Measurements from ENCODE around the gene CCDC34.

Gene CCDC34

GRCh38 chr11:27356624-27357222 lies 6.3 kb downstream of the CCDC34 start:
- TF ChIP-seq SPI1 (IDR thresholded peaks at IDR 0.05; ENCODE audit: borderline replicate concordance, low read depth) = no peak
- no peak for TF ChIP-seq POLR2AphosphoS5 (IDR thresholded peaks at IDR 0.05; ENCODE audit: low read depth)
- no peak for TF ChIP-seq CTCF (IDR thresholded peaks at IDR 0.05; ENCODE audit: insufficient read depth, low read length)
- TF ChIP-seq REST (IDR thresholded peaks at IDR 0.05; ENCODE audit: insufficient replicate concordance, low read depth) = no peak
- TF ChIP-seq GABPA (IDR thresholded peaks at IDR 0.05; ENCODE audit: low read depth) = no peak
- Histone ChIP-seq H3K4me3 (replicated peaks; ENCODE audit: insufficient read depth, low read length) (no peak overlapping the region), H3K27me3 (ENCODE audit: insufficient read depth, poor library complexity, severe bottlenecking) (no peaks in the 10 kb centered on the region), H3K27ac (replicated peaks) (no peak overlapping the region)
- DNase-seq (ENCODE audit: low read depth in 1 of 2, low spot score in 1 of 2) = no peak

GRCh38 chr11:27355575-27356104 lies 7.4 kb downstream of the CCDC34 start:
- Histone ChIP-seq H3K4me3 (replicated peaks; ENCODE audit: insufficient read depth, low read length) (no peak overlapping the region), H3K27ac (replicated peaks) (no peak overlapping the region), H3K27me3 (ENCODE audit: insufficient read depth, poor library complexity, severe bottlenecking) (no peaks in the 10 kb centered on the region)
- no peak for DNase-seq (ENCODE audit: low read depth in 1 of 2, low spot score in 1 of 2)
- TF ChIP-seq CTCF (IDR thresholded peaks at IDR 0.05; ENCODE audit: insufficient read depth, low read length) (no peak), GABPA (IDR thresholded peaks at IDR 0.05; ENCODE audit: low read depth) (no peak), POLR2AphosphoS5 (IDR thresholded peaks at IDR 0.05; ENCODE audit: low read depth) (no peak), SPI1 (IDR thresholded peaks at IDR 0.05; ENCODE audit: borderline replicate concordance, low read depth) (no peak), REST (IDR thresholded peaks at IDR 0.05; ENCODE audit: insufficient replicate concordance, low read depth) (no peak)

GRCh38 chr11:27354359-27354965 lies 8.6 kb downstream of the CCDC34 start:
- DNase-seq (ENCODE audit: low read depth in 1 of 2, low spot score in 1 of 2) = no peak
- no peak overlapping the region for H3K4me3 ChIP-seq (replicated peaks; ENCODE audit: insufficient read depth, low read length)
- no peaks in the 10 kb centered on the region for H3K27me3 ChIP-seq (ENCODE audit: insufficient read depth, poor library complexity, severe bottlenecking)
- H3K27ac ChIP-seq (replicated peaks) = no peak overlapping the region
- no peak for TF ChIP-seq CTCF (IDR thresholded peaks at IDR 0.05; ENCODE audit: insufficient read depth, low read length)
- no peak for TF ChIP-seq REST (IDR thresholded peaks at IDR 0.05; ENCODE audit: insufficient replicate concordance, low read depth)
- TF ChIP-seq SPI1 (IDR thresholded peaks at IDR 0.05; ENCODE audit: borderline replicate concordance, low read depth) = no peak
- no peak for TF ChIP-seq GABPA (IDR thresholded peaks at IDR 0.05; ENCODE audit: low read depth)
- no peak for TF ChIP-seq POLR2AphosphoS5 (IDR thresholded peaks at IDR 0.05; ENCODE audit: low read depth)

All from HL-60 (cell line).